Measurements from ENCODE around the gene CERS6.

The CERS6 gene

DNA sequence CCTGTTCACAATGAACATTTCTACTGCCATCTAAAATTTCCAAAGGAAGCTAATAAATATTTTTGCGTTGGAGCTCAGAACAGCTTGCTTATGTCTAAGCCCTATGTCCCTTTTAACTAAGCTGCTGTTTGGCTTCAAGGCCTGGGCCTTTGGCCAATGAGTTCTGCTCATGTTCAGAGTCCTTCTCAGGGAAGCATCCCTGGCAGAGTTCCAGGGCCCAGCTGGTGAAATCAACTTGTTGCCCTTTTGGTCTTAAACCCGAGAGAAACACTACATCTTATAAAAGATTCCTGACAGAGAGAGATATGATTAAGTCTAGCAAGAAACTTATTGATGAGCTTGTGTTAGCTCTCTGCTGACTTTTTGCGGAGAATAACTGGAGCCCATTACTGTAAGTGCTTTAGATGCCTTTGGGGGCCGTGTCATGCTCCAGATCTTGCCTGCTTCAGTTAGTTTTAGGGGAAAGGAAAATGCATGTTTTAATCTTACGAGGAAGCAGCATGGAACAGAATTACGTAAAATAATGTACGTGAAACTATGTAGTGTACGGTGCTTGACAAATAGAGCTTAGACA, 243.9 kb downstream of the CERS6 start:
- no peak for TF ChIP-seq CTCF (conservative IDR thresholded peaks at IDR 0.05)
- no peak for TF ChIP-seq ZFX (IDR thresholded peaks at IDR 0.05)

GRCh38 chr2:168700615-168701245, 244.7 kb downstream of the CERS6 start:
- TF ChIP-seq ZFX (IDR thresholded peaks at IDR 0.05) (no peak), CTCF (conservative IDR thresholded peaks at IDR 0.05) (no peak)
- H3K27ac ChIP-seq = no peak overlapping the region

More for the DNA sequence above, 243.9 kb downstream of the CERS6 start:
- no peak overlapping the region for H3K27ac ChIP-seq

GRCh38 chr2:168702579-168702978, 246.5 kb downstream of the CERS6 start:
- TF ChIP-seq CTCF (conservative IDR thresholded peaks at IDR 0.05) (no peak), ZFX (IDR thresholded peaks at IDR 0.05) (no peak)
- no peak overlapping the region for H3K27ac ChIP-seq

DNA sequence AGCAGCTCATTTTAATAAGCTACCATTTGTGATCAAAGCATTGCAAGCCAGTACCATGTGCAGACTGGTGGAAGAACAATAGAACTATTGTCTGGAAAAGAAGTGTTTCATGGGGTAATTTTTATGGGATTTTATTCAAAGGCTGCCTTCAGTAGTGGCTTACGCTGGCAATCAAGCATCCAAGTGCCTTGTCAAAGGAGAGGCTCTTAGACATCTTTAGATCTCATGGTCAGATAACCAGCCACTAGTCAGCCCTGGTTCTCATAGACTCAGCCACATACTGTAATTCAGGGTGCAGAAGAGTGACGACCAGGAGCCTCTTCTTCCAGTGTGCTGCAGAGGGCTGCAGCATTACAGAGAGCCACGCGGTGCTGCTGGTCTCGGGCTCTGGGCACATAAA, 247.9 kb downstream of the CERS6 start:
- no peak for TF ChIP-seq ZFX (IDR thresholded peaks at IDR 0.05)
- no peak overlapping the region for H3K27ac ChIP-seq

DNA sequence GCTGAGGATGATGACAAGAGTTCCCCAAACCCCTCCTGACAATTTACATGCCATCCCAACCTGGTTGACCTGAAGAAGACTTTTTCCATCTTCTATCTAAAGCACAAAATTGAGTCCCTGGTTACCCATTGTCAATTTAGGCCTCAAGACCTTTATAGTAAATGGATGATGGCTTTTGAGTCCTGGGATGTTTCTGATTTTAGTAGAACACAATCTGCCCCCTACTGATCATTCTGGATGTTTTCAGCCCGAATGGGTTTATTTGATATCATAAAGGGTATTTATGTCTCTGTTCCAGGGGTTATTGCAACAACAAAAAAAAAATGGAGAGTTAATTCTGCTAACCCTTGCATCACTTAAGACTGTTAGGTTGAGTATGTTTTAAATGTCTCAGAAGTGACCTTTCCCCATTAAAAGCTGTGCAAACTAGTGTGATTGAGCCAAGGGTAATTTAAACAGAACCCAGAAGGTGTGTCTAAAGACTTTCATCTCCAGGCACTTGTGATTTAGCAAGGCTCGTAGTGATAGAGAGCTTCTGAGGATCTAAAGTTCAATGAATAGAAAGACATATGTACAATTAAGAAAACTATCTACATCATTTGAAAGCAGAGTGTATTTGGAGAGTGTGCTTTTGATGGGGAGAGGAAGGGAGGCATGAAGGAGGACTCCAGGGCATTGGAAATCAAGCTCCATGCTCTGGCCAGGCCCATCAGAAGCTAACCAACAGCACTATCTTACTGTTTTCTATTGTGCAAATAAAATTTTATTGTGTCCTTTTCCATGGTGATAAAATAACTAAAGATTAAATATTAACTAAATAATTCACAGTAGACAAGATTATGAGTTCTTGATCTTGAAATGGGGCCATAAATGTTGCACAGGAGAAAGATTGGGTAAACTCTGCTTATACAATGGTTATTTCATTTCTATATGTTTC, 249.7 kb downstream of the CERS6 start:
- TF ChIP-seq CTCF (conservative IDR thresholded peaks at IDR 0.05) (peak; percentile 35), ZFX (IDR thresholded peaks at IDR 0.05) (no peak)
- no peak overlapping the region for H3K27ac ChIP-seq

- no peak overlapping the region for H3K27ac ChIP-seq
- TF ChIP-seq ZFX (IDR thresholded peaks at IDR 0.05) (no peak), CTCF (conservative IDR thresholded peaks at IDR 0.05) (no peak)
Observed at GRCh38 chr2:168706806-168707205, 250.7 kb downstream of the CERS6 start.

DNA sequence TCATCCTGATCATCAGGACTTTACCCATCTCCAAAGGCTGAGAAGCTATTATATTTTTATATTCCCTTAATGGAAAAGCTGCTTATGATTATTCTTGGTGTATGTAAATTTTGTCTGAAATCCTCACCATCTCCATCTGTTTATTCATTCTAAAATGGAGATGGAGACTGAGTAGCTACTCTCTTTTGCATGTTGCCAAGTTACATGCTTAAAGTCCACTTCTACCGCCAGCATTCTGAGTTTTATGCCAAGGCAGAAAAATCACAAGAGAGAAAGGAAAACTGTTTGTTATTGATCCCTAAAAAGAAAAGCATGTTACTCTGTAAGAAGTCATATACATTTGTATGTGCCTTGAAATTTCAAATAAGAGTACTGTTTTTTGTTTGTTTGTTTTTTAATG, 252.0 kb downstream of the CERS6 start:
- H3K27ac ChIP-seq = no peak overlapping the region
- no peak for TF ChIP-seq CTCF (conservative IDR thresholded peaks at IDR 0.05)
